Activated naive CD4-positive, alpha-beta T cell treated with Interleukin-2 at 50 U/mL for 16 hours (primary cell): ENCODE measurements around the gene SIVA1.
"Not testable (repeated sequence)": the region's sequence is repeated elsewhere in the genome, so short reads cannot be mapped to it uniquely, and the experiment has no call there.

Experiments
- DNase-seq: peaks from one replicate; pipeline ENCODE4 v3.0.0-alpha.2; 2020

The SIVA1 gene

GRCh38 chr14:104721505-104722431, 31.2 kb upstream of the SIVA1 start:
- DNase-seq: no peak

- no peak for DNase-seq
Observed at GRCh38 chr14:104722938-104723650, 29.9 kb upstream of the SIVA1 start.

- DNase-seq: peak; percentile 63
Observed at GRCh38 chr14:104723651-104724406, 29.1 kb upstream of the SIVA1 start, which contains the start of gene ADSS1. TSS of gene ADSS1 (plus strand) at chr14:104724229. CDS start at chr14:104724271, 42 bp downstream.

- DNase-seq: peak; percentile 23
Observed at GRCh38 chr14:104724407-104724980, 28.5 kb upstream of the SIVA1 start.

DNA sequence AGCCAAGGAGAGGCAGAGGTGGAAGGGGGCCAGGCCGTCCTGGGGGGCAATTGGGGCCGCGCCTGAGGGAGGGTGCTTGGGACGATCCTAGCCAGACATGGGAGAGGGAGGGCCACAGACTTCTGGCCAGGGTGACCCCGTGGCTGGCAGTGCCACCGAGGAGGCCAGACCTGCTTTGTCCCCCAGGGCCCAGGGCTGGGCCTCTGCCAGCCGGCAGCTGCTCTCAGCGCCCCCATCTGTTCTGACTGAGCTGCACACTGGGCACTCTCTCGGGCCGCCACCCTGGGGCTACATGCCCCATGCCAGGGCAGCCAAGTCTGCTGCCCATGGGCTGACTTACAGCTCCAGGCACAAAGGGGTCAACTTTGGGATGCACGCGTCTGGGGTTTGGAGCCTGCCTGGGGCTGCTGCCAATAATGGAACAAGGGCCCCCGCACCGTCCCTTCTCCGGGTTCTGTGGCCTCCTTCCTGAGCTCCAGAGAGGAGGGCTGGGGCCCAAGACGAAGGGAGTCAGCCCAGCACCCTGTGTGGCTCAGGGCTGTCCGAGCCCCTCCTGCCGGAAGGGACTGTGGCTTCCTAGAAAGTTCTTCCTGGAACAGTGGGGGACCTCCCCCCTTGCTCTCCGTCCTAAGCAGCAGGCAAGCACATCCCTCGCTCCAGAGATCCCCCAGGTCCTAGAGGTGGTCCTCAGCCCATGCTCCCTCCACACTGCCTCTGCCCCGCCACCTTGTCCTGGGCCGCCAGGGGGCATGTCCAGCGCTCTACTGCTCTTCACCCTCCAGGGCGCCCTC, 27.8 kb upstream of the SIVA1 start:
- no peak for DNase-seq

DNA sequence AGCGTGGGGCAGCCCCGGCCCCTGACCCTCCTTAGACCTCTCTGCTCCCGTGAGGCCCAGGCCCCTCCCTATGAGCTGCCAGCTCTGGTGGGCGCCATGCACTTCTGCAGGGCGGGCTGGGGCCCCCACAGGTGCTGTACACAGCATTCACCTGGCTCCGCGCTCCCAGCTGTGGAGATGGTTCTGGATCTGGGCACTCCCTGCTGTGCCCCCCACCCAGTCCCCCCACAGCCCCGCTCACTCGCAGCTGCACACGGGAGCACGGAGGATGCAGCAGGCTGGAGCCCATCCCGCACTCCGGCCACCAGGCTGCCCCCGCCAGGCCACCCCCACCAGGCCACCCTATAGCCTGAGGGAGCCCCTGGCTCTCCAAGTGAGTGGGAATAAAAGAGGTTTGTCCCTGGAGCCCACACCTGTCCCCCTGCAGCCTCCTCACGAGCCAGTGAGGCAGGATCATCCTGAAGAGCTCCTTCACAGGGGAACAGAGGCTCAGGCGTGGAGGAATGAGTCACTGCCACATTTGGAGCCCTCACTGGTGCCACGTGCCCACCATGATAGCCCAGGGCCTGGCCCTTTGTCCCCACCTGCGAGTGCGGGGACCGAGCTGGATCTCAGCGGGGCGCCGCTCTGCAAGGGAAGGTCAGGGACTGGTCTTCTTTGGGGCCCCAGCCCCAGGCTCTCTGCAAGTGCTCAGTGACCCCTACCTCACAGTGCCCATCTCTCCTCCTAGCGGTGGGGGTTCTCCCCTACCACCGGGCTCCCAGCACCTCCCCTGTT, 27.0 kb upstream of the SIVA1 start:
- no peak for DNase-seq

- no peak for DNase-seq
Observed at GRCh38 chr14:104726600-104727451, 26.1 kb upstream of the SIVA1 start.

DNA sequence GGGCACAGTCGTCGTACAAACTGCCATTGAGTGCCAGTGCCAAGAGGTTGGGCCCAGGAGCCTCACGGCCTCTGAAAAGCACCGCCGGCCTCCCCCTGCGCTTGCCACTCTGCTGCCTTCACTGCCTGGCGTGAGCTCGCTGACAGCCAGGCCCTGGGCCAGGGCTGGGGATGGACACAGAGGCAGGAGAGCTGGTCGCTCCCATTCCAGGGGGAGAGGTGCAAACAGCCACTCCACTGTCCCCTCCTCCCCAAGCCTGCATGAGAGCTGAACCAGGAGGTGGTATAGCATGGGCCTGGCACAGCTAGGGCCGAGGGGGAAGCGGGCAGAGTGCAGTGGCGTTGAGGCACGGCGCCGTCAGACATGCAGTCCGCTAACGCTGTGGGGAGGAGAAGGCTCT, 24.3 kb upstream of the SIVA1 start:
- no peak for DNase-seq

GRCh38 chr14:104729176-104729834, 23.6 kb upstream of the SIVA1 start:
- DNase-seq: not testable (repeated sequence)

GRCh38 chr14:104729835-104730181, 23.1 kb upstream of the SIVA1 start:
- DNase-seq: no peak

- no peak for DNase-seq
Observed at GRCh38 chr14:104730487-104730886, 22.5 kb upstream of the SIVA1 start.

- DNase-seq: no peak
Observed at GRCh38 chr14:104731320-104732294, 21.3 kb upstream of the SIVA1 start.

- DNase-seq: no peak
Observed at GRCh38 chr14:104732355-104732804, 20.6 kb upstream of the SIVA1 start.

DNA sequence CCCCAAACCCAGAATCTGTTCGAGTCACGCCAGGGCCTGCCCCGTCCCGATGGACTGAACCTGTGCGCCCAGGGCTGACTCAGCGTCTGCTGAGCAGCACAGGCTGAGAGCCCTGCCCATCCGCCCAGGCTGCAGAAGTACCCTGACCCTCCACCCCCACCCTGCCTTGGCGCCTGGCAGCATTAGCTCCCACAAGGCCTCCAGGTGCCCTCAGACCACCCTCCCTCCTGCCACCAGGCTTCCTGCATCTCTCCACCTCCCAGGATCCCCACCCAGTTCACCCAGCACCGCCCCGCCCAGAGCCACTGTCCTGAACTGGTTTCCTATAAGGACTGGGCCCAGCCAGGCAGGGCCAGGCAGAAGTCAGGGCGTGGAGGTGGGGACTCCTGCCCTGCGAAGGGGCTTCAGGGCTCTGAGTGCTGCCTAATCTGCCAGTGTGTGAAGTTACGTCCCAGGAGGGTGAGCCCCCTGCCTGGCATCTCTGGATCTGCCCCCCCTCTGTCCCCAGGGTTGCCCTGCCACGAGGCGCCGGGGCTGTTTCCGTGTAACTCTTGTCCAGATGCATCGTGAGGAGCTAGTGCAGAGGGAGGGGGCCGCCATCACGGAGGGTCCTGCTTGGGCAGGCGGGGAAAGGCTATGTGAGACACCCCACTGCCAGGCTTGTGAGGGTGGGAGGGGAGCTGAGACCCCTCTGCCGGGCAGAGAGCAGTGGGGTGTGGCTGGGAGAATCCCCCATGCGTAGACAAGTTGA, 19.8 kb upstream of the SIVA1 start:
- DNase-seq: no peak

GRCh38 chr14:104734051-104734587, 18.8 kb upstream of the SIVA1 start:
- no peak for DNase-seq

DNA sequence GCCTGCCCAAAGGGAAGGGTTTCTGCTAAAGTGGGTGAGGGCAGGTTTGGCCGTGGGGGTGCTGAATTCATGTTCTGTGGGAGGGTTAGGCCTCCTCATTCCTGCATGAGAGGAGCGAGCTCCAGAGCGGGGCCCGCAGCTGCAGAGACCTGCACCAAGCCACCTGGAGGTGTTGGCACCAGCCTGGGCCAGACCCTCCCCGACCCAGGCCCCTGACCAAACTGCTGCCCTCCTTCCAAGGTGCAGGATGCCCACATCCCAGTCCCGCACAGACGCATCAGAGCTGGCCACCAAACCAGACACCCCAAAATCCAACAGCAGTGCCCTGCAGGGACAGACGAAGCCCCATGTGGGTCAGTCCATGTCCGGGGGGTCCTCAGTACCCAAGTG, 18.4 kb upstream of the SIVA1 start:
- no peak for DNase-seq
